Loucy (cell line): Measurements from ENCODE around the gene PTGR2.

Source experiments
- EZH2phosphoT487 ChIP-seq: fragments of 200-600 bp; IDR thresholded peaks from 2 replicates; pipeline ENCODE4 v1.6.1; 2018; ENCODE audit warnings: antibody characterized with exemption, mild to moderate bottlenecking, moderate library complexity, borderline replicate concordance
- TF ChIP-seq, protein P1 (sequence below): fragments of 200-600 bp; sonication (generic); conservative IDR thresholded peaks from 2 replicates; pipeline ENCODE4 v1.5.1; 2014; ENCODE audit warnings: mild to moderate bottlenecking, antibody characterized with exemption, low read length

DNA sequence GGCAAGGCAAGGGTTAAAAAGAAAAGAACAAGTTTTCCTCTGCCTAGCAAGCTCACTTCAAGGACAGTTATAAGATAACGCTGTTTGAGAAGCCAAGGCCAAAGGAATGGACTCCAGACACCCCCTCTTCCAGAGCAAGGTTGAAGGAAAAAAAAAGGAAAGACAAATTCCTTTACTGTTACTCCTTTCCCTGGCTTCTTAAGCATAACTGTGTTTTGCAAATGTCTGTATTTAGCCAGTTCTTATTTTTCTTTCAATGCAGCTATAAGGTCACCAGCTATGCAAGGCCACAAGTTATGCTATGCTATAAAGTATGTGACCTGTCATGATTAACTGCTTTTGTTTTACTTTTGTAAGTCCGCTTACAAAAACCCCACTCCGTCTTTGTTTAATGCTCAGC lies 61.6 kb downstream of the PTGR2 start:
- TF ChIP-seq, protein P1, sequence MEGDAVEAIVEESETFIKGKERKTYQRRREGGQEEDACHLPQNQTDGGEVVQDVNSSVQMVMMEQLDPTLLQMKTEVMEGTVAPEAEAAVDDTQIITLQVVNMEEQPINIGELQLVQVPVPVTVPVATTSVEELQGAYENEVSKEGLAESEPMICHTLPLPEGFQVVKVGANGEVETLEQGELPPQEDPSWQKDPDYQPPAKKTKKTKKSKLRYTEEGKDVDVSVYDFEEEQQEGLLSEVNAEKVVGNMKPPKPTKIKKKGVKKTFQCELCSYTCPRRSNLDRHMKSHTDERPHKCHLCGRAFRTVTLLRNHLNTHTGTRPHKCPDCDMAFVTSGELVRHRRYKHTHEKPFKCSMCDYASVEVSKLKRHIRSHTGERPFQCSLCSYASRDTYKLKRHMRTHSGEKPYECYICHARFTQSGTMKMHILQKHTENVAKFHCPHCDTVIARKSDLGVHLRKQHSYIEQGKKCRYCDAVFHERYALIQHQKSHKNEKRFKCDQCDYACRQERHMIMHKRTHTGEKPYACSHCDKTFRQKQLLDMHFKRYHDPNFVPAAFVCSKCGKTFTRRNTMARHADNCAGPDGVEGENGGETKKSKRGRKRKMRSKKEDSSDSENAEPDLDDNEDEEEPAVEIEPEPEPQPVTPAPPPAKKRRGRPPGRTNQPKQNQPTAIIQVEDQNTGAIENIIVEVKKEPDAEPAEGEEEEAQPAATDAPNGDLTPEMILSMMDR: no peak
- TF ChIP-seq EZH2phosphoT487: no peak
